Body of pancreas (tissue), 4 donors: ENCODE results near the gene MT1HL1. TPM values are rescaled to one million over a fixed set of nuclear protein-coding genes. Genes with fewer than 3 reads are reported as not detected.

Source experiments
- ATAC-seq: fragments of 150-250 bp; one replicate; pipeline ENCODE4 v1.9.1; 2016
- DNase-seq, 4 donors: peaks; one replicate each; pipeline ENCODE4 v3.0.0-alpha.2; 2019
- H3K27ac ChIP-seq, 4 donors: fragments of 200-600 bp; sonication (generic); 1 replicate in 3 of 4; 2 replicates in 1 of 4; pipeline versions ENCODE4 v1.5.1 to v1.6.1; 2016 to 2019; ENCODE audit warnings: mild to moderate bottlenecking in 1 of 4, mixed read lengths in 1 of 4, moderate library complexity in 1 of 4
- H3K27me3 ChIP-seq, 2 donors: fragments of 200-600 bp; sonication (generic); one replicate each; pipeline ENCODE4 v1.6.0; 2016; ENCODE audit warnings: mild to moderate bottlenecking in 1 of 2
- H3K36me3 ChIP-seq, 2 donors: fragments of 200-600 bp; sonication (generic); replicated peaks in 1 of 2; 2 replicates each; pipeline ENCODE4 v1.5.1; 2016; ENCODE audit warnings: low read depth in 2 of 2; ENCODE audit not compliant: insufficient read depth in 1 of 2
- H3K4me1 ChIP-seq: fragments of 200-600 bp; sonication (generic); one replicate; pipeline ENCODE4 v1.6.0; 2016
- H3K4me3 ChIP-seq, 2 donors: fragments of 200-600 bp; sonication (generic); 1 replicate in 1 of 2; 2 replicates in 1 of 2; pipeline ENCODE4 v1.5.1; 2016 to 2019
- H3K9me3 ChIP-seq, 3 donors: fragments of 200-600 bp; sonication (generic); 1 replicate in 2 of 3; 2 replicates in 1 of 3; pipeline ENCODE4 v1.5.1; 2016
- CTCF ChIP-seq, 7 experiments: fragments of 450-650 bp in 4 of 7; fragments of 200-600 bp in 3 of 7; sonication (generic) in 3 of 7; IDR thresholded peaks; one replicate each; pipeline ENCODE4 v1.5.1; 2016 to 2019; ENCODE audit warnings: antibody characterized with exemption in 7 of 7
- POLR2A ChIP-seq, 3 donors: fragments of 450-650 bp; IDR thresholded peaks; one replicate each; pipeline ENCODE4 v1.6.1; 2016; ENCODE audit warnings: antibody characterized with exemption in 3 of 3, mild to moderate bottlenecking in 2 of 3
- WGBS, 2 donors: methylation state at CpG; one replicate each; pipeline ENCODE4 v1.1.5; 2017; 5-methylcytosine and 5-hydroxymethylcytosine counted together
- intact Hi-C: fragments of 100-400 bp; cut with DNase I; formaldehyde crosslinking; loops from one replicate; pipeline ENCODE4 v1.15.1; 2023
- total RNA-seq, 2 donors: library from RNA; depleted of rRNA; stranded (reverse); fragments of >200 nt; gene quantifications; one replicate each; pipeline ENCODE4 v1.1.0, GENCODE V29; 2016

Gene MT1HL1
- total RNA-seq = not detected

- H3K27me3 ChIP-seq = no peaks in the 10 kb centered on the region
- DNase-seq = no peak
Observed at GRCh38 chr1:237004116-237004515, at the start of gene MT1HL1. Gene MT1HL1, minus strand, starts transcription at chr1:237004441. Its CDS starts 69 bp downstream, at chr1:237004372.

GRCh38 chr1:237050915-237051314 is 46.7 kb upstream of the MT1HL1 start:
- no peak overlapping the region for H3K27ac ChIP-seq
- ATAC-seq = no peak
- no peak for DNase-seq
- 67 to 85% methylated on average over 3 of the region's 3 CpGs for WGBS, 2 donors
- TF ChIP-seq POLR2A (IDR thresholded peaks at IDR 0.05) (no peak), CTCF (IDR thresholded peaks at IDR 0.05) (no peak)
- peaks cover 0 to 7% of the 10 kb centered on the region in 2 donors for H3K27me3 ChIP-seq
- H3K4me3 ChIP-seq = no peak overlapping the region
- H3K4me1 ChIP-seq = no peaks in the 10 kb centered on the region
- no peaks in the 10 kb centered on the region for H3K36me3 ChIP-seq
- intact Hi-C loops = no loop called here
- no peaks in the 10 kb centered on the region for H3K9me3 ChIP-seq

More at GRCh38 chr1:237004116-237004515, at the start of gene MT1HL1:
- H3K4me3 ChIP-seq = no peak within 1 kb of the TSS
- intact Hi-C loops = no loop called here
- 84 to 87% methylated on average over 18 of the region's 18 CpGs for WGBS, 2 donors
- no peak within 1 kb of the TSS for H3K27ac ChIP-seq
- H3K4me1 ChIP-seq = no peaks in the 10 kb centered on the region
- no peak for TF ChIP-seq POLR2A (IDR thresholded peaks at IDR 0.05)
- no peak for TF ChIP-seq CTCF (IDR thresholded peaks at IDR 0.05)
- H3K36me3 ChIP-seq = no peaks in the 10 kb centered on the region
- H3K9me3 ChIP-seq = no peaks in the 10 kb centered on the region
- ATAC-seq = no peak

GRCh38 chr1:237050185-237050584 is 45.9 kb upstream of the MT1HL1 start:
- Histone ChIP-seq H3K27ac (no peak overlapping the region), H3K9me3 (no peaks in the 10 kb centered on the region), H3K4me3 (no peak overlapping the region), H3K27me3 (peaks cover 0 to 5% of the 10 kb centered on the region in 2 donors), H3K36me3 (no peaks in the 10 kb centered on the region), H3K4me1 (no peaks in the 10 kb centered on the region)
- TF ChIP-seq POLR2A (IDR thresholded peaks at IDR 0.05) = no peak
- no peak for TF ChIP-seq CTCF (IDR thresholded peaks at IDR 0.05)
- intact Hi-C loops = no loop called here
- DNase-seq (no peak), ATAC-seq (no peak)
- 73% methylated on average over 6 of the region's 6 CpGs for WGBS, 2 donors

GRCh38 chr1:237048803-237049202 is 44.6 kb upstream of the MT1HL1 start:
- H3K36me3 ChIP-seq = no peaks in the 10 kb centered on the region
- no peaks in the 10 kb centered on the region for H3K9me3 ChIP-seq
- DNase-seq (no peak), ATAC-seq (no peak)
- no peak overlapping the region for H3K4me3 ChIP-seq
- no peak overlapping the region for H3K27ac ChIP-seq
- no peaks in the 10 kb centered on the region for H3K27me3 ChIP-seq
- 79 to 81% methylated on average over 5 of the region's 5 CpGs for WGBS, 2 donors
- intact Hi-C loops = no loop called here
- H3K4me1 ChIP-seq = no peaks in the 10 kb centered on the region
- TF ChIP-seq CTCF (IDR thresholded peaks at IDR 0.05) (no peak), POLR2A (IDR thresholded peaks at IDR 0.05) (no peak)

- TF ChIP-seq POLR2A (IDR thresholded peaks at IDR 0.05) (no peak), CTCF (IDR thresholded peaks at IDR 0.05) (no peak)
- intact Hi-C loops = no loop called here
- H3K27me3 ChIP-seq = peaks cover 0 to 14% of the 10 kb centered on the region in 2 donors
Observed at GRCh38 chr1:237045278-237046016, 41.2 kb upstream of the MT1HL1 start.

More at GRCh38 chr1:237045278-237046016, 41.2 kb upstream of the MT1HL1 start:
- Histone ChIP-seq H3K9me3 (no peaks in the 10 kb centered on the region), H3K4me3 (no peak overlapping the region), H3K4me1 (peaks cover 18% of the 10 kb centered on the region), H3K27ac (no peak overlapping the region), H3K36me3 (no peaks in the 10 kb centered on the region)
- DNase-seq (no peak), ATAC-seq (no peak)
- WGBS, 2 donors = 12 to 18% methylated on average over 3 of the region's 3 CpGs
